Muscle layer of duodenum (tissue), 2 donors: ENCODE measurements around the gene SLC40A1.
A peak's percentile ranks its signal among the peaks of the same experiment; 100 is the strongest.

Source experiments
- H3K27ac ChIP-seq: one replicate; pipeline ENCODE4 v1.7.0; 2013; ENCODE audit warnings: mild to moderate bottlenecking, low read length
- H3K27me3 ChIP-seq: one replicate; pipeline ENCODE4 v1.7.0; 2013; ENCODE audit warnings: low read depth, mild to moderate bottlenecking, control low read depth, low read length
- H3K36me3 ChIP-seq, 2 donors: one replicate each; pipeline ENCODE4 v1.7.0; 2013; ENCODE audit warnings: low read length in 2 of 2, control low read depth in 1 of 2, mild to moderate bottlenecking in 1 of 2; ENCODE audit not compliant: insufficient read depth in 2 of 2, control insufficient read depth in 1 of 2
- H3K4me1 ChIP-seq, 2 donors: one replicate each; pipeline ENCODE4 v1.7.0; 2013; ENCODE audit warnings: low read length in 2 of 2, mild to moderate bottlenecking in 2 of 2, control low read depth in 1 of 2, moderate library complexity in 1 of 2; ENCODE audit not compliant: insufficient read depth in 2 of 2, control insufficient read depth in 1 of 2
- H3K4me3 ChIP-seq, 2 donors: one replicate each; pipeline ENCODE4 v1.7.0; 2013; ENCODE audit warnings: low read length in 2 of 2, low read depth in 1 of 2, mild to moderate bottlenecking in 1 of 2
- H3K9me3 ChIP-seq, 2 donors: one replicate each; pipeline ENCODE4 v1.7.0; 2013; ENCODE audit warnings: low read length in 2 of 2, control low read depth in 1 of 2, mild to moderate bottlenecking in 1 of 2; ENCODE audit not compliant: control insufficient read depth in 1 of 2
- donor health status: healthy.

SLC40A1 gene

GRCh38 chr2:189534854-189535832 is 45.4 kb downstream of the SLC40A1 start:
- Histone ChIP-seq H3K27me3 (no peaks in the 10 kb centered on the region), H3K4me1 (no peaks in the 10 kb centered on the region), H3K4me3 (no peak overlapping the region), H3K9me3 (no peaks in the 10 kb centered on the region), H3K27ac (no peak overlapping the region), H3K36me3 (no peaks in the 10 kb centered on the region)

GRCh38 chr2:189533288-189534035 is 47.1 kb downstream of the SLC40A1 start:
- Histone ChIP-seq H3K4me3 (no peak overlapping the region), H3K27ac (no peak overlapping the region), H3K27me3 (no peaks in the 10 kb centered on the region), H3K4me1 (no peaks in the 10 kb centered on the region), H3K36me3 (no peaks in the 10 kb centered on the region), H3K9me3 (no peaks in the 10 kb centered on the region)

GRCh38 chr2:189530965-189531637 is 49.5 kb downstream of the SLC40A1 start:
- Histone ChIP-seq H3K4me3 (no peak overlapping the region), H3K36me3 (no peaks in the 10 kb centered on the region), H3K9me3 (no peaks in the 10 kb centered on the region), H3K27ac (no peak overlapping the region), H3K4me1 (peaks cover 0 to 10% of the 10 kb centered on the region in 2 donors), H3K27me3 (no peaks in the 10 kb centered on the region)

GRCh38 chr2:189528617-189529016 is 52.0 kb downstream of the SLC40A1 start:
- H3K4me3 ChIP-seq: no peak overlapping the region
- no peaks in the 10 kb centered on the region for H3K27me3 ChIP-seq
- no peaks in the 10 kb centered on the region for H3K36me3 ChIP-seq
- H3K27ac ChIP-seq: no peak overlapping the region
- peaks cover 0 to 10% of the 10 kb centered on the region in 2 donors for H3K4me1 ChIP-seq
- no peaks in the 10 kb centered on the region for H3K9me3 ChIP-seq

- H3K27me3 ChIP-seq: no peaks in the 10 kb centered on the region
- no peak overlapping the region for H3K27ac ChIP-seq
- H3K9me3 ChIP-seq: no peaks in the 10 kb centered on the region
- H3K4me1 ChIP-seq: peaks cover 3 to 10% of the 10 kb centered on the region in 2 donors
- H3K4me3 ChIP-seq: no peak overlapping the region
- no peaks in the 10 kb centered on the region for H3K36me3 ChIP-seq
Measured at GRCh38 chr2:189527812-189528592, 52.6 kb downstream of the SLC40A1 start.

- Histone ChIP-seq H3K9me3 (no peaks in the 10 kb centered on the region), H3K27me3 (no peaks in the 10 kb centered on the region), H3K27ac (peak overlapping the region; percentile 5), H3K4me1 (peaks cover 11 to 12% of the 10 kb centered on the region in 2 donors), H3K36me3 (no peaks in the 10 kb centered on the region), H3K4me3 (peak overlapping the region in 1 of 2 donors; percentile 19)
Measured at GRCh38 chr2:189527041-189527750, 53.4 kb downstream of the SLC40A1 start.

GRCh38 chr2:189526241-189526640 is 54.3 kb downstream of the SLC40A1 start:
- Histone ChIP-seq H3K27ac (no peak overlapping the region), H3K9me3 (no peaks in the 10 kb centered on the region)

GRCh38 chr2:189524746-189525145 is 55.8 kb downstream of the SLC40A1 start:
- Histone ChIP-seq H3K27ac (no peak overlapping the region), H3K27me3 (no peaks in the 10 kb centered on the region), H3K4me1 (peaks cover 19 to 23% of the 10 kb centered on the region in 2 donors), H3K9me3 (no peaks in the 10 kb centered on the region), H3K4me3 (no peak overlapping the region), H3K36me3 (no peaks in the 10 kb centered on the region)

More at GRCh38 chr2:189526241-189526640, 54.3 kb downstream of the SLC40A1 start:
- H3K36me3 ChIP-seq: no peaks in the 10 kb centered on the region
- H3K4me3 ChIP-seq: no peak overlapping the region
- H3K4me1 ChIP-seq: peaks cover 19 to 20% of the 10 kb centered on the region in 2 donors
- H3K27me3 ChIP-seq: no peaks in the 10 kb centered on the region

- H3K4me1 ChIP-seq: peaks cover 13 to 23% of the 10 kb centered on the region in 2 donors
- H3K27ac ChIP-seq: peak overlapping the region; percentile 87
- H3K27me3 ChIP-seq: no peaks in the 10 kb centered on the region
- no peaks in the 10 kb centered on the region for H3K36me3 ChIP-seq
- H3K9me3 ChIP-seq: no peaks in the 10 kb centered on the region
- no peak overlapping the region for H3K4me3 ChIP-seq
Measured at GRCh38 chr2:189522435-189523151, 58.0 kb downstream of the SLC40A1 start.
